ENCODE data around the gene TRIM50. TPM values are rescaled to one million over a fixed set of nuclear protein-coding genes. Genes with fewer than 3 reads are reported as not detected.
A peak's percentile ranks its signal among the peaks of the same experiment; 100 is the strongest.

Gene TRIM50
- total and polyA plus RNA-seq, 2 of the 4 experiments (the other 2 are of a cell fraction), result not detected

GRCh38 chr7:73358590-73359275, 30.9 kb upstream of the TRIM50 start:
- Histone ChIP-seq H3K4me3 (ENCODE audit: insufficient read depth, low read depth, low read length) (no peak overlapping the region), H3K4ac (ENCODE audit: low read depth, low read length) (no peak overlapping the region), H3K9me3 (ENCODE audit: control insufficient read depth, insufficient read depth, low read length) (no peaks in the 10 kb centered on the region), H3K18ac (ENCODE audit: low read depth, low read length) (no peak overlapping the region), H3K27ac (ENCODE audit: insufficient read depth, low read length) (no peak overlapping the region), H3K14ac (replicated peaks; ENCODE audit: low read depth, low read length) (no peak overlapping the region), H2BK15ac (ENCODE audit: low read depth, low read length) (no peak overlapping the region), H3K23ac (ENCODE audit: low read depth, low read length) (no peak overlapping the region), H2BK120ac (ENCODE audit: low read depth, low read length) (no peak overlapping the region), H3K4me1 (ENCODE audit: control insufficient read depth, insufficient read depth, low read length) (peaks cover 4% of the 10 kb centered on the region; the same call in 1 of the 2 replicates), H2AK9ac (replicated peaks; ENCODE audit: low read depth, low read length, poor library complexity) (no peak overlapping the region), H3K4me2 (ENCODE audit: low read depth, low read length) (peak overlapping the region; percentile 23; the same call in 1 of the 2 replicates), H4K8ac (ENCODE audit: low read depth in 2 of 2, low read length in 2 of 2) (peak overlapping the region in 1 of 2 experiments; percentile 2; a peak in 1 of 4 replicates), H3K27me3 (ENCODE audit: control insufficient read depth, insufficient read depth, low read length) (peaks cover 5% of the 10 kb centered on the region), H4K91ac (ENCODE audit: insufficient read depth, low read depth, low read length) (no peak overlapping the region), H2BK5ac (ENCODE audit: low read depth, low read length, poor library complexity, severe bottlenecking) (no peak overlapping the region), H3K9me1 (ENCODE audit: insufficient read depth, low read length) (peaks cover 4% of the 10 kb centered on the region; the same call in 1 of the 2 replicates), H2AK5ac (ENCODE audit: low read depth, low read length) (peak overlapping the region; percentile 21; the same call in 1 of the 2 replicates), H2AFZ (replicated peaks; ENCODE audit: low read length, poor library complexity) (peak overlapping the region; percentile 12), H3K9ac (ENCODE audit: low read depth, low read length) (no peak overlapping the region), H4K5ac (ENCODE audit: low read depth, low read length) (no peak overlapping the region), H2BK20ac (ENCODE audit: low read depth, low read length) (no peak overlapping the region), H3K79me1 (ENCODE audit: low read depth in 1 of 2, low read length in 2 of 2) (no peaks in the 10 kb centered on the region), H3K56ac (ENCODE audit: extremely low read depth, insufficient read depth, low read length) (no peak overlapping the region), H4K20me1 (ENCODE audit: insufficient read depth, low read length) (no peaks in the 10 kb centered on the region), H3K36me3 (ENCODE audit: control insufficient read depth, insufficient read depth, low read length) (no peaks in the 10 kb centered on the region)
- dilution Hi-C loops (cut with HindIII; ENCODE audit: low sequenced_read_pairs, unreplicated experiment) (no loop called here), intact Hi-C loops (cut with micrococcal nuclease) (no loop called here), in situ Hi-C loops (cut with MboI; ENCODE audit: low sequenced_read_pairs) (no loop called here)
- DNase-seq (no peak), ATAC-seq (ENCODE audit: low read depth) (no peak)
- ChIA-PET CTCF (interaction anchor here (1.3 kb wide), 2 partner anchors 12 to 16 kb away, joined by 3 to 5 read pairs; no protein-coding TSS in a partner anchor), POLR2A (ENCODE audit: unreplicated experiment) (no interaction called here)
- no peak for TF ChIP-seq USF2 (IDR thresholded peaks at IDR 0.05; ENCODE audit: low read depth, low read length)
- TF ChIP-seq RFX5 (IDR thresholded peaks at IDR 0.05; ENCODE audit: low read depth, low read length), result no peak
- no peak for TF ChIP-seq CTCF (conservative IDR thresholded peaks at IDR 0.05; ENCODE audit: low read depth, low read length)
- TF ChIP-seq ELK1 (IDR thresholded peaks at IDR 0.05; ENCODE audit: borderline replicate concordance, low read depth, low read length), result no peak
- no peak for TF ChIP-seq NFE2L2 (IDR thresholded peaks at IDR 0.05; ENCODE audit: low read depth, low read length)
- TF ChIP-seq CHD1 (IDR thresholded peaks at IDR 0.05; ENCODE audit: low read depth, low read length), result no peak
- no peak for TF ChIP-seq MXI1 (IDR thresholded peaks at IDR 0.05; ENCODE audit: borderline replicate concordance, low read depth, low read length)
- no peak for TF ChIP-seq POLR2A (IDR thresholded peaks at IDR 0.05; ENCODE audit: low read depth, low read length)
- no peak for TF ChIP-seq BHLHE40 (IDR thresholded peaks at IDR 0.05; ENCODE audit: low read depth, low read length)
- TF ChIP-seq MAFK (IDR thresholded peaks at IDR 0.05; ENCODE audit: low read depth, low read length), result no peak
- TF ChIP-seq CEBPB (IDR thresholded peaks at IDR 0.05; ENCODE audit: low read depth, low read length), result no peak
- no peak for TF ChIP-seq RCOR1 (IDR thresholded peaks at IDR 0.05; ENCODE audit: insufficient replicate concordance, low read length)
- TF ChIP-seq RAD21 (IDR thresholded peaks at IDR 0.05; ENCODE audit: low read length), result no peak
- 66% methylated on average over 4 of the region's 21 CpGs; no CpG with 5 or more reads in 1 of the 2 experiments for whole genome bisulfite sequencing, 2 experiments (ENCODE audit: extremely low coverage in 2 of 2, insufficient read length in 1 of 2)
- no TSS peak for BruUV-seq (replicated peaks)
